ENCODE results near the gene PLA2G7. TPM values are rescaled to one million over a fixed set of nuclear protein-coding genes. Genes with fewer than 3 reads are reported as not detected.
A peak's percentile ranks its signal among the peaks of the same experiment; 100 is the strongest.
"Not testable (repeated sequence)": the region's sequence is repeated elsewhere in the genome, so short reads cannot be mapped to it uniquely, and the experiment has no call there.

Gene PLA2G7
- total RNA-seq, 2 donors from 2014 or later = 1.2 to 2.9 TPM

- Histone ChIP-seq H3K4me3 (no peak overlapping the region), H3K9me3 (no peaks in the 10 kb centered on the region), H3K27ac (no peak overlapping the region), H3K4me1 (no peaks in the 10 kb centered on the region), H3K9ac (ENCODE audit: low read depth in 2 of 2, low read length in 2 of 2) (no peak overlapping the region), H3K27me3 (no peaks in the 10 kb centered on the region), H3K36me3 (no peaks in the 10 kb centered on the region)
- DNase-seq = no peak
- intact Hi-C loops (cut with DNase I) = no loop called here
- TF ChIP-seq CTCF (IDR thresholded peaks at IDR 0.05) = no peak
Measured at GRCh38 chr6:46776070-46776712, 41.0 kb upstream of the PLA2G7 start.

- H3K27ac ChIP-seq; DNase-seq; intact Hi-C loops (cut with DNase I); H3K27me3 ChIP-seq; H3K9ac ChIP-seq (ENCODE audit: low read depth in 2 of 2, low read length in 2 of 2); H3K36me3 ChIP-seq; H3K4me1 ChIP-seq; H3K9me3 ChIP-seq; H3K4me3 ChIP-seq: not testable (repeated sequence)
Measured at GRCh38 chr6:46774736-46775135, 39.6 kb upstream of the PLA2G7 start.

GRCh38 chr6:46773201-46773855, 38.2 kb upstream of the PLA2G7 start:
- no peak for DNase-seq
- peak overlapping the region; percentile 40 for H3K27ac ChIP-seq
- no peaks in the 10 kb centered on the region for H3K36me3 ChIP-seq
- H3K4me3 ChIP-seq = no peak overlapping the region
- no peaks in the 10 kb centered on the region for H3K9me3 ChIP-seq
- no peaks in the 10 kb centered on the region for H3K27me3 ChIP-seq
- intact Hi-C loops (cut with DNase I) = no loop called here
- no peaks in the 10 kb centered on the region for H3K4me1 ChIP-seq
- no peak for TF ChIP-seq CTCF (IDR thresholded peaks at IDR 0.05)
- no peak overlapping the region for H3K9ac ChIP-seq (ENCODE audit: low read depth in 2 of 2, low read length in 2 of 2)

- H3K9ac ChIP-seq (ENCODE audit: low read depth in 2 of 2, low read length in 2 of 2) = no peak overlapping the region
- H3K36me3 ChIP-seq = no peaks in the 10 kb centered on the region
- intact Hi-C loops (cut with DNase I) = no loop called here
- no peaks in the 10 kb centered on the region for H3K4me1 ChIP-seq
- no peaks in the 10 kb centered on the region for H3K9me3 ChIP-seq
- no peak for TF ChIP-seq CTCF (IDR thresholded peaks at IDR 0.05)
- no peak overlapping the region for H3K4me3 ChIP-seq
- no peak for DNase-seq
- no peak overlapping the region for H3K27ac ChIP-seq
- H3K27me3 ChIP-seq = no peaks in the 10 kb centered on the region
Measured at GRCh38 chr6:46772762-46773161, 37.6 kb upstream of the PLA2G7 start.

GRCh38 chr6:46772016-46772415, 36.8 kb upstream of the PLA2G7 start:
- Histone ChIP-seq H3K9me3 (no peaks in the 10 kb centered on the region), H3K4me1 (no peaks in the 10 kb centered on the region), H3K4me3 (no peak overlapping the region), H3K27me3 (no peaks in the 10 kb centered on the region), H3K27ac (no peak overlapping the region), H3K9ac (ENCODE audit: low read depth in 2 of 2, low read length in 2 of 2) (no peak overlapping the region), H3K36me3 (no peaks in the 10 kb centered on the region)
- no peak for DNase-seq
- TF ChIP-seq CTCF (IDR thresholded peaks at IDR 0.05) = no peak
- intact Hi-C loops (cut with DNase I) = no loop called here

GRCh38 chr6:46764961-46765360, 29.8 kb upstream of the PLA2G7 start:
- no peak for DNase-seq
- Histone ChIP-seq H3K27ac (no peak overlapping the region), H3K4me1 (no peaks in the 10 kb centered on the region), H3K27me3 (no peaks in the 10 kb centered on the region), H3K9ac (ENCODE audit: low read depth in 2 of 2, low read length in 2 of 2) (no peak overlapping the region), H3K9me3 (no peaks in the 10 kb centered on the region), H3K36me3 (no peaks in the 10 kb centered on the region), H3K4me3 (no peak overlapping the region)
- TF ChIP-seq CTCF (IDR thresholded peaks at IDR 0.05) = no peak
- intact Hi-C loops (cut with DNase I) = loop anchor here (10.0 kb wide), 1 partner anchor 680 kb away; no protein-coding TSS in a partner anchor

- not testable (repeated sequence) for H3K4me3 ChIP-seq; H3K36me3 ChIP-seq; H3K4me1 ChIP-seq; H3K9ac ChIP-seq (ENCODE audit: low read depth in 2 of 2, low read length in 2 of 2); DNase-seq; H3K9me3 ChIP-seq; H3K27me3 ChIP-seq; H3K27ac ChIP-seq
- intact Hi-C loops (cut with DNase I) = loop anchor here (10.0 kb wide), 1 partner anchor 679 kb away; no protein-coding TSS in a partner anchor
Measured at GRCh38 chr6:46764280-46764679, 29.1 kb upstream of the PLA2G7 start.

Measured in colonic mucosa (tissue), 4 donors.